LHCN-M2 (cell line): ENCODE measurements around the gene RAB26. TPM values are rescaled to one million over a fixed set of nuclear protein-coding genes. Genes with fewer than 3 reads are reported as not detected.
"Not testable (repeated sequence)": the region's sequence is repeated elsewhere in the genome, so short reads cannot be mapped to it uniquely, and the experiment has no call there.

ENCODE experiments used
- DNase-seq: peaks from one replicate; pipeline ENCODE4 v3.0.0-alpha.2; 2012; ENCODE audit warnings: low read depth
- total RNA-seq: library from RNA; depleted of rRNA; stranded (reverse); fragments of >200 nt; gene quantifications from 2 replicates; pipeline ENCODE4 v1.2.3, GENCODE V29; 2014; rRNA removed

The RAB26 gene
- total RNA-seq, 1 experiment from 2014 or later, result 2.0 TPM

DNA sequence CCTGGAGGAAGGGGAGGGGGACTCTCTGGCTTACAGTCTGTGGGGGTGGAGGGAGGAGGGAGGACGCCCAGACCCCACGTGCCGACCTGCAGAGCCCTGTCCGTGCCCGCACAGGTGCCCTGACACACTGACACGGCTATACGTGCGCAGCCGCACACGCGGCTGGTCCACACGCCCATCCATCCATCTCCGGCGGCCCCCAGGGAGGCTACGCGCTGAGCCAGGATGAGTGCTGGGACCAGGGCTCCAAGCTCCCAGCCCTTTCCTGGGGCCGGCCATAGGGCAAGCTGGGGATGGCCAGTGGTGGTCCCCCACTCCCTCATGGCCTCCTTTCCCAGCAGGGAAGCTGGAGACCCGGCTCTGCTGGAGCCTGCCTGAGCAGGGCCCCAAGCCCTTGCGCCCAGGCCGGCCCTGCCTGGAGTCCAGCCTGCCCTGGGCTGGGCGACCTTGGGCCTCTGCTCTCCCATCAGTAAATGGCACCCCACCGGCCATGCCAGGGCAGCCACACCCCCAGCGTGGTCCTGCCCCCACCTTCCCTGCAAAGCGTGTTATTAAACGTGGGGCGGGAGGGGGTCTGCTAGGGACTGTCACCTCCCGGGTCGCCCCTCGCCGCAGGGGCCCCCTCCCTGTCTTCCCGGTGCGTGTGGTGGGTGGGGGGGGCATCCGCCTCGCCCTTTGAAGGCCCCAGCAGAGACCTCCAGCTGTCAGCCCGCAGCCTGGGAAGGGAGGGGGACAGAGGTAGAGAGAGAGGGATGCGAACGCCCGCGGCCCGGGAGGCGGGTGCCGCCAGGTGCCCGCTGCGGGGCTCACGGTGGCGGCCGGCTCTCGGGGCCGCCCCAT lies 47.1 kb downstream of the RAB26 start:
- no peak for DNase-seq

- DNase-seq, result peak; percentile 16
Observed at GRCh38 chr16:2196162-2196980, 47.9 kb downstream of the RAB26 start, which contains the start of gene CASKIN1. CASKIN1 (minus strand) TSS chr16:2196605; CDS start chr16:2196432, 173 bp downstream.

GRCh38 chr16:2196981-2197511 lies 48.6 kb downstream of the RAB26 start:
- no peak for DNase-seq

DNA sequence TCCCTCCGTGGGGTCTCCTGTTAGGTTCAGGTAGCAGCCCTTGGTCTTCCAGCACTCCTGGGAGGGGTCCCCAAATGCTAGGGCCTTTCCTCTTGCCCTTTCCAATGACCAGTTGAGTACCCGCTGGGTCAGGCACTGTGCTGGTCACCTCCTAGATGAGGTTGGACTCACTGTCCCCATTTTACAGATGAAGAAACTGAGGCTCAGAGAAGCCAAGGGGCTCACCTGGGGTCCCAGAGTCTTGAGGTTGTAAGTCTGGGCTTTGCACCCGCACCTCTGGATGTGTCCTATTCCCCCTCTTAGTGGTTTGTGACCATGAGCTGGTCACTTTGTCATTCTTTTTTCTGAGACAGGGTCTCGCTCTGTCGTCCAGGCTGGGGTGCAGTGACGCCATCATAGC lies 49.3 kb downstream of the RAB26 start:
- no peak for DNase-seq

DNA sequence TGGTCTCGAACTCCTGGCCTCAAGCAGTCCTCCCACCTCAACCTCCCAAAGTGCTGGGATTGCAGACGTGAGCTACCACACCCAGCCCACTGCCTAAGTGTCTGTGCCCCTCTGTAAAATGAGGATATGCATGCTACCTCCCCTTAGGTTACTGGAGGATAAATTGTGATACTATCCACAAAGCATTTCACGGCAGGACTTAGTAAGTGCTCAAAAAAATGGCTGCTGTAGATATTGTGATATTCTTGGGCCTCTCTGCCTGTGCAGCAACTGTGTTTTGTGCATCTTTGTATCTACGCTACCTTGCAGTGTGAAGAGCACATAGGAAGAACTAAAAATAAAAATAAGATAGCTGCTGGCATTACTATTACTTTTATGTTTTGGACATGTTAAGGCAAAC lies 49.9 kb downstream of the RAB26 start:
- no peak for DNase-seq

DNA sequence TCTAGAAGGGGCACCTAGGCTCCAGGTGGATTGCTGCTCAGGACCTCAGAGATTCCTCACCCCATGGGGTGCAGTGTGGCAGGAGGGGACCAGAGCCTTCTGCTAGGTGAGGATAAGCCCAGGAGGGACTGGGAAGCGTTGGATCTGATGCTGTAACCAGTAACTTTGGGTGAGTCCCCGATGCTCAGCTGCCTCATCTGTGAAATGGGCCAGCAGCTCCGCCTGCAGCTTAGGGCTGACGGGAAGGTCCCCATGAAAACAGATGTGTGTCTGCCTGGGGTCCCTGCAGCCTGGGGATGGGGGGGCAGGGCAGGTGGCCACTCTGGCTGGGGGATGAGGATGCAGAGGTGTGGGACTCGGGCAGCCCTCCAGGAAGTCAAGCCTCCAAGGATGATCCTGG lies 50.7 kb downstream of the RAB26 start:
- DNase-seq, result no peak

- DNase-seq, result no peak
Observed at GRCh38 chr16:2199621-2200139, 51.3 kb downstream of the RAB26 start.

DNA sequence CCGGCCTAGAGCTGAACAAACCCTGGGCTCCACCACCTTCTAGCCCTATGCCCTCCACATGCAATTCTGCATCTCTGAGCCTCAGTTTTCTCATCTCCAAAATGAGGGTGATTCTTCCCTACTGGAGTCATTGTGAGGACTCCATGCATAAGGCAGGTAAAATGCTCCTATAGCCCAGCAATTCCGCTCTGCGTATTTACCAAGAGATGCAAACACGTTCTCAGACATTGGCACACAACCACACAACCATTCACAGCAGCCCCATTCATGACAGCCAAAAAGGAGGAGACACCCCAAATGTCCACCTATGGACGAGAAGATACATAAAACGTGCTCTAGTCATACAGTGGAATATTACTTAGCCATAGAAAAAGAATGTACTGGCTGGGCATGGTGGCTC lies 51.9 kb downstream of the RAB26 start:
- no peak for DNase-seq

GRCh38 chr16:2203119-2203688 lies 54.8 kb downstream of the RAB26 start:
- DNase-seq, result not testable (repeated sequence)

Other genes starting within 250 kb of the RAB26 start
- not detected in 2 replicates for gene HS3ST6, start 230.2 kb upstream of the RAB26 start, total RNA-seq
- gene MSRB1, start 205.4 kb upstream of the RAB26 start, total RNA-seq, result 14.2 and 14.4 TPM in 2 replicates
- gene RPL3L, start 193.9 kb upstream of the RAB26 start, total RNA-seq, result not detected in 2 replicates
- gene NDUFB10, start 189.1 kb upstream of the RAB26 start, total RNA-seq, result 244 and 288 TPM in 2 replicates
- 2,551 and 2,646 TPM in 2 replicates for gene RPS2, start 183.8 kb upstream of the RAB26 start, total RNA-seq
- gene RNF151, start 181.8 kb upstream of the RAB26 start, total RNA-seq, result not detected in 2 replicates
- gene TBL3, start 176.6 kb upstream of the RAB26 start, total RNA-seq, result 52.1 and 85.4 TPM in 2 replicates
- gene NOXO1, start 167.2 kb upstream of the RAB26 start, total RNA-seq, result 0.23 and 1.3 TPM in 2 replicates
- 26.0 and 30.5 TPM in 2 replicates for gene GFER, start 164.4 kb upstream of the RAB26 start, total RNA-seq
- gene SYNGR3, start 158.7 kb upstream of the RAB26 start, total RNA-seq, result 1.1 and 1.6 TPM in 2 replicates
- gene ZNF598, start 138.8 kb upstream of the RAB26 start, total RNA-seq, result 37.2 and 47.5 TPM in 2 replicates
- 1.3 TPM in 2 replicates for gene NPW, start 128.8 kb upstream of the RAB26 start, total RNA-seq
- gene NHERF2, start 121.7 kb upstream of the RAB26 start, total RNA-seq, result 5.5 and 7.3 TPM in 2 replicates
- gene NTHL1, start 100.8 kb upstream of the RAB26 start, total RNA-seq, result 25.5 and 29.0 TPM in 2 replicates
- gene TSC2, start 100.6 kb upstream of the RAB26 start, total RNA-seq, result 49.8 and 52.2 TPM in 2 replicates
- gene PKD1, start 12.7 kb upstream of the RAB26 start, total RNA-seq, result 83.5 and 99.2 TPM in 2 replicates
- gene TRAF7, start 7.2 kb downstream of the RAB26 start, total RNA-seq, result 125 and 134 TPM in 2 replicates
- 0.06 and 0.29 TPM in 2 replicates for gene CASKIN1, start 48.0 kb downstream of the RAB26 start, total RNA-seq
- gene MLST8, start 56.8 kb downstream of the RAB26 start, total RNA-seq, result 27.3 and 38.1 TPM in 2 replicates
- gene BRICD5, start 62.2 kb downstream of the RAB26 start, total RNA-seq, result 4.4 and 6.2 TPM in 2 replicates
- 34.9 and 36.9 TPM in 2 replicates for gene PGP, start 66.2 kb downstream of the RAB26 start, total RNA-seq
- gene E4F1, start 75.0 kb downstream of the RAB26 start, total RNA-seq, result 33.5 and 34.0 TPM in 2 replicates
- 1.4 and 2.2 TPM in 2 replicates for gene DNASE1L2, start 87.8 kb downstream of the RAB26 start, total RNA-seq
- 30.9 and 44.5 TPM in 2 replicates for gene ECI1, start 103.0 kb downstream of the RAB26 start, total RNA-seq
- gene RNPS1, start 119.5 kb downstream of the RAB26 start, total RNA-seq, result 175 and 178 TPM in 2 replicates
- gene ABCA3, start 192.1 kb downstream of the RAB26 start, total RNA-seq, result 0.29 and 0.32 TPM in 2 replicates